ENCODE results near the gene DNAL4.
A peak's percentile ranks its signal among the peaks of the same experiment; 100 is the strongest.

The DNAL4 gene, protein sequence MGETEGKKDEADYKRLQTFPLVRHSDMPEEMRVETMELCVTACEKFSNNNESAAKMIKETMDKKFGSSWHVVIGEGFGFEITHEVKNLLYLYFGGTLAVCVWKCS

GRCh38 chr22:38793721-38794466, at the start of gene DNAL4:
Gene DNAL4, minus strand, starts transcription at chr22:38794143. Its CDS starts 11,412 bp downstream, at chr22:38782731.
- DNase-seq: peak; percentile 96 to 99 (median 99)

- peak; percentile 42 to 71 (median 53) for DNase-seq
Measured at GRCh38 chr22:38843201-38843656, 49.3 kb upstream of the DNAL4 start.

- no peak for DNase-seq
Measured at GRCh38 chr22:38842512-38843200, 48.7 kb upstream of the DNAL4 start.

DNA sequence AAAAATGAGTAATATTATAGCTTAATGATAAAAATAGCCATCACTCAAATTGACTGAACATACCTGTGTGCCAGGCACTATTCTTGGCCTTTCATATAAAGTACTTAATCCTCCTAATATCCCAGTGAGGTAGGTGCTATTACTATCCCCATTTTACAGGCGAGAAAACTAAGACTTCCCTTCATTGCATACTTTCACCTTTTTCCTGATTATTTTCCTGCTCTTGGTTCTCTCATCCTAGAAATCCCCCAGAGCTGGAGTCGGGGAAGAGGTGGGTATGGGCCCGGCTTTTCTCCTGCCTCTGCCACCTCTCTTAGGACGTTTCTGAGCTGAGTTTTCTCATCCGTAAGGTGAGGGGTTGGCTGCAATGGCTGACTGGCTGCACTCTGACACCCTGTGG, 47.7 kb upstream of the DNAL4 start:
- DNase-seq: no peak

GRCh38 chr22:38841211-38841610, 47.3 kb upstream of the DNAL4 start:
- no peak for DNase-seq

DNA sequence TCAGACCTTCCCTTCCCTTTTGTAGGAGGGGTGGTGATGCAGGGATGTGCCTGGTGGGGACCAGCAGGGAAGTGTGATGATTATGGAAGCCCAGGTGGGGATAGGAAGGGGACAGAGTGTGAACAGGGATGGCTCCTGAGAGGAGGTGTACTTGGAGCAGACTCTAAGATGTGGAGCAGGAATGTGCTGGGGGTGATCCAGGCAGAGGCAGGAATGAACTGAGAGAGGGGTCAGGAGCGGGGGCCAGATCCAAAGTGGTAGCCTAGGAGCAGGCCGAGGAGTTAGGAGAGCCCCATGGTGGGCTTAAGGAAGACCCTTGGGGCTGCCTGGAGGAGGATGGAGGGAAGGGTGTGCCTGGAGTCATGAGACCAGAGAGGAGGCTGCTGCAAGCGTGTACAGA, 46.2 kb upstream of the DNAL4 start:
- DNase-seq: no peak

- DNase-seq: no peak
Measured at GRCh38 chr22:38839686-38840085, 45.7 kb upstream of the DNAL4 start.

GRCh38 chr22:38837414-38837928, 43.5 kb upstream of the DNAL4 start:
- DNase-seq: no peak

DNA sequence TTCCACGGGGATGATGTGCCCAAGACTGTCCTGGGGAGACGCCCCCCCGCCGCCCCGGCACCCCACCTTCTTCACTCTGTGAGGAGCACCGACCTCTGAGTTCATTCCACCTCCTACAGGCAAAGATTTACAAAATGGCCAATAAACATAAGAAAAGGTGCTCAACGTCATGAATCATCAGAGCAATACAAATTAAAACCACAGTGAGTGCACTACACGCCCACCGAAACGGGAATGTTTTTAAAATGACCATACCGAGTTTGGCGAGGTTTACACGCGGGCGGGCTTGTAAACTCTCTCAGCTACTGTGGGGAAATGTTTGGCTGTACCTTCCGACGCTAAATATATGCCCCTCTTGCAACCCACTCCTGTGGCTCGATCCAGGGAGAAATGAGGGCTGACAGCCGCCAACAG, 42.0 kb upstream of the DNAL4 start:
- DNase-seq: no peak

DNA sequence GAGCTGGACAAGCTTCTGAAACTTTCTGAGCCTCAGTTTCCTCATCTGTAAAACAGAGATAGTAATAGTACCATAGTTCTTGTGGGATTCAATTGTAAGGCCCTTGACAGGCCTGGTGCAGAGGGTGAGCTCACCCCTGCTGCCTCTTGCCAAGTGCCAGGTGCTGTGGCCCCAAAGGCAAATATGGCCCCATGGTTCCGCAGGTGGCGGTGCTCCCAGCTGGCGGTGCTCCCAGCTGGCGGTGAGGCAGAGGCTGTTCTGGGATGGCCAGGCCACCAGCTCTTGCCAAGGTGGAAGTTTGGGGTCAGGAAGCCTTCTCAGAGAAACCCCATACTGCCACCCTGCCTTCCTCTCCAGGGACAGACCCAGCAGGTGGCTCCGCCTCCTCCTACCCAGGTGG, 41.0 kb upstream of the DNAL4 start:
- no peak for DNase-seq

- peak in 1 of 3 donors; percentile 44 for DNase-seq
Measured at GRCh38 chr22:38834215-38834953, 40.4 kb upstream of the DNAL4 start.

DNA sequence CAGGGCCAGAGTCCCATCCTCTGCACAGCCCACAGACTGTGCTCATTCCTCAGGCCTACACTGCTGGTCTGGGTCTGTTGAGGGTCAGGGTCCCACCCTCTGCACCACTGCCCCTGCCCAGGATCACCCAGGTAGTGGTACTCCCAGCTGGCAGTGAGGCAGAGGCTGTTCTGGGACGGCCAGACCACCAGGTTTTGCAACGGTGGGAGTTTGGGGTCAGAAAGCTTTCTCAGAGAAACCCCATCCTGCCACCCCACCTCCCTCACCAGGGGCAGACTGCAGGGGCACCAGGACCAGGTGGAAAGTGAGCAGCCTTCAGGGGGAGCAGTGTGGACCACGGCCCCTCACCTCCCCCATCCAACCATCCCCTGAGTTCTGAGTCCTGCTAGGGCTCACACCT, 39.1 kb upstream of the DNAL4 start:
- DNase-seq: no peak

- DNase-seq: peak in 1 of 3 donors; percentile 10
Measured at GRCh38 chr22:38832005-38832978, 38.3 kb upstream of the DNAL4 start.

- peak; percentile 87 to 90 (median 89) for DNase-seq
Measured at GRCh38 chr22:38831166-38831945, 37.4 kb upstream of the DNAL4 start.

GRCh38 chr22:38830845-38831108, 36.8 kb upstream of the DNAL4 start:
- no peak for DNase-seq

- DNase-seq: no peak
Measured at GRCh38 chr22:38830026-38830844, 36.3 kb upstream of the DNAL4 start.

DNA sequence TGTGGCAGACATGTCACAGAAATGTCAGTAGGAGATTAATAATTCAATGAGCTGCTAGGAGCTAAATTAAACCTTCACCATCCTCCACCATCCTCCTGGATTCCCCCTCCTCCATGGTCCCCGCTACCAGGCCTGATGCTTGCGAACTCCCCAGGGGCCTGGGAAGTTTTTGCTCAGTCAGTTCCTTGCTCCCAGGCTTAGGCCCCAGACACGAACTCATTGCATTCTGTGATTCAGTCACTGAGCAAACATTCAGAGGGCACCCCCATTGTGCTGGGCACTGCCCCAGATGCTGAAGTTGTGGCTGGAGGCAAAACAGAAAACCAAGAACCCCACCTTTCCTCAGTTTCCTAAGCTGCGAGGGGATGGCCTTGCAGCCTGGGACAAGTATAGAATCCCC, 35.5 kb upstream of the DNAL4 start:
- DNase-seq: no peak

GRCh38 chr22:38828616-38829205, 34.8 kb upstream of the DNAL4 start:
- no peak for DNase-seq

DNA sequence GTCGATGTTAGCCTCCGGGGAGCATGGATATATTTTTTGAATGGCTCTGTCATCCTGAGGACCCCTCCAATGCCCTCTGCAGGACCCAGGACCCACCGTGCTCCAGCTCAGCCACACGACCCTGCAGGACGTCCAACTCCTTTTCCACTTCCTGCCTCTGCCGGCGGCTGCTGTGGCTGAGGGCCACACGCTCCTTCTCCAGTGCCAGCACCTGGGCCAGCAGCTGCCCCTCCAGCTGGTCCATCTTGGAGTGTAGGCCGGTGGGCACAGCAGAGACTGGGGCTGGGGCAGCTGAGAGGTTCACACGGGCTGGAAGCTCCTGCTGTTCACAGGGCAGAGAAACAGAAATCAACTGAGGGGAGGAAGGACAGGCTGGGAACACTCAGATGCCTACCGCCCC, 34.2 kb upstream of the DNAL4 start:
- DNase-seq: no peak

DNA sequence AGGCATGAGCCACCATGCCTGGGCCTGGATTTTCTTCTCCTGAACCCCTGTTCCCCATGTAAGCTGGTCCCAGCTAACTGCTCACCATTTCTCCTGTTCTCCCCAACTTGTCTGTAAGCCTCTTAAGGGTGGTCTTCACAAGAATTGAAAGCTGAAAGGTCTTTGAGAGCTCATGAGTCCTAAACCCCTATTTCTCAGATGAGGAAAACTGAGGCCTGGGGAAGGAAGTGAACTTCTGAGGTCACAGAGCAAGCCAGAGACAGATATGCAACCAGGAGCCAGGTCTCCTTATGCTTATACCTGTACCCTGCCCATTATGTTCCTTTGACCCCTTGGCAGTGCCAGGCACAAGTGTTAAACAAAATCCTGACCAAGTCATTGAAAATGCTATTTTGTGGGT, 33.6 kb upstream of the DNAL4 start:
- DNase-seq: no peak
